Fibroblast of lung (primary cell): Measurements from ENCODE around the gene DLG2. TPM values are rescaled to one million over a fixed set of nuclear protein-coding genes. Genes with fewer than 3 reads are reported as not detected.

Experiments
- DNase-seq, 2 donors: peaks; one replicate each; pipeline versions ENCODE4 v3.0.0 to v3.0.0-alpha.2; 2010; ENCODE audit warnings: low read depth in 2 of 2
- H2AFZ ChIP-seq: 2 replicates; pipeline ENCODE4 v1.5.1; 2012; ENCODE audit warnings: low read length, control low read depth, inconsistent platforms
- H3K27ac ChIP-seq: 2 replicates; pipeline ENCODE4 v1.5.1; 2011; ENCODE audit warnings: low read length, control low read depth; ENCODE audit not compliant: insufficient read depth
- H3K27me3 ChIP-seq: 2 replicates; pipeline ENCODE4 v1.5.1; 2011; ENCODE audit warnings: mild to moderate bottlenecking, low read length; ENCODE audit not compliant: control insufficient read depth, insufficient read depth
- H3K36me3 ChIP-seq: 2 replicates; pipeline ENCODE4 v1.5.1; 2011; ENCODE audit warnings: low read length; ENCODE audit not compliant: control insufficient read depth, insufficient read depth
- H3K4me1 ChIP-seq: 2 replicates; pipeline ENCODE4 v1.5.1; 2011; ENCODE audit warnings: low read length; ENCODE audit not compliant: control insufficient read depth, insufficient read depth; ENCODE audit errors: extremely low read depth
- H3K4me2 ChIP-seq: 2 replicates; pipeline ENCODE4 v1.5.1; 2011; ENCODE audit warnings: low read length, control low read depth; ENCODE audit not compliant: insufficient read depth; ENCODE audit errors: extremely low read depth
- H3K4me3 ChIP-seq, 4 experiments: fragments of 200-600 bp in 1 of 4; sonication (generic) in 1 of 4; replicated peaks in 1 of 4; 2 replicates each; pipeline ENCODE4 v1.5.1; 2011 to 2016; ENCODE audit warnings: low read length in 4 of 4, low read depth in 3 of 4, mild to moderate bottlenecking in 3 of 4, control low read depth in 2 of 4, inconsistent platforms in 1 of 4, mixed read lengths in 1 of 4; ENCODE audit not compliant: insufficient read depth in 1 of 4; ENCODE audit errors: control extremely low read depth in 1 of 4
- H3K79me2 ChIP-seq: 2 replicates; pipeline ENCODE4 v1.5.1; 2012; ENCODE audit warnings: mild to moderate bottlenecking, low read length, inconsistent platforms; ENCODE audit not compliant: control insufficient read depth, insufficient read depth
- H3K9ac ChIP-seq: 2 replicates; pipeline ENCODE4 v1.5.1; 2011; ENCODE audit warnings: mild to moderate bottlenecking, low read length, control low read depth; ENCODE audit not compliant: insufficient read depth
- H3K9me3 ChIP-seq: 2 replicates; pipeline ENCODE4 v1.5.1; 2012; ENCODE audit warnings: low read depth, low read length; ENCODE audit not compliant: control insufficient read depth, insufficient read depth
- H4K20me1 ChIP-seq: 2 replicates; pipeline ENCODE4 v1.5.1; 2011; ENCODE audit warnings: low read length; ENCODE audit not compliant: control insufficient read depth, insufficient read depth; ENCODE audit errors: extremely low read depth
- CTCF ChIP-seq, 2 donors: IDR thresholded peaks in 1 of 2; conservative IDR thresholded peaks in 1 of 2; 1 replicate in 1 of 2; 2 replicates in 1 of 2; pipeline ENCODE4 v1.5.1; 2011 to 2012; ENCODE audit warnings: low read length in 2 of 2, control low read depth in 1 of 2, inconsistent platforms in 1 of 2, low read depth in 1 of 2, mild to moderate bottlenecking in 1 of 2
- EZH2 ChIP-seq: IDR thresholded peaks from 2 replicates; pipeline ENCODE4 v1.5.1; 2012; ENCODE audit warnings: low read length, control low read depth, mild to moderate bottlenecking; ENCODE audit errors: missing control alignments
- polyA plus RNA-seq, 2 donors: library from polyadenylated mRNA; depleted of rRNA in 1 of 2; stranded (reverse) in 1 of 2; unstranded in 1 of 2; fragments of >200 nt; gene quantifications; 2 replicates each; pipeline ENCODE4 v1.2.1, GENCODE V29; 2011 to 2012; ENCODE audit warnings: missing spikeins in 1 of 2
- total RNA-seq: library from RNA; depleted of rRNA; stranded (reverse); fragments of >200 nt; gene quantifications from 2 replicates; pipeline ENCODE4 v1.2.1, GENCODE V29; 2014

The DLG2 gene
- total and polyA plus RNA-seq, 2 donors (not counting 1 experiment from before 2014, with no cell fraction given): 0.77 to 2.3 TPM

- Histone ChIP-seq H2AFZ (no peak overlapping the region), H3K9me3 (no peaks in the 10 kb centered on the region), H3K4me1 (no peaks in the 10 kb centered on the region), H3K9ac (no peak overlapping the region), H4K20me1 (no peaks in the 10 kb centered on the region), H3K27ac (no peak overlapping the region), H3K36me3 (no peaks in the 10 kb centered on the region), H3K4me3 (no peak overlapping the region), H3K79me2 (no peaks in the 10 kb centered on the region), H3K4me2 (no peak overlapping the region), H3K27me3 (no peaks in the 10 kb centered on the region)
- DNase-seq: peak in 1 of 2 donors; percentile 9
- no peak for TF ChIP-seq EZH2
- TF ChIP-seq CTCF (conservative IDR thresholded peaks at IDR 0.05 in 1 of 2, IDR thresholded peaks at IDR 0.05 in 1 of 2; ENCODE audit: low read depth in 1 of 2, low read length in 2 of 2): no peak
Observed at GRCh38 chr11:85269109-85269508, 358.0 kb downstream of the DLG2 start.

GRCh38 chr11:85266646-85267045 is 360.5 kb downstream of the DLG2 start:
- no peaks in the 10 kb centered on the region for H3K4me1 ChIP-seq
- H2AFZ ChIP-seq: no peak overlapping the region
- H3K9ac ChIP-seq: no peak overlapping the region

GRCh38 chr11:85263328-85263727 is 363.8 kb downstream of the DLG2 start:
- H4K20me1 ChIP-seq: no peaks in the 10 kb centered on the region
- H2AFZ ChIP-seq: no peak overlapping the region
- no peak for DNase-seq
- no peaks in the 10 kb centered on the region for H3K9me3 ChIP-seq
- no peaks in the 10 kb centered on the region for H3K4me1 ChIP-seq
- no peak overlapping the region for H3K27ac ChIP-seq
- H3K4me2 ChIP-seq: no peak overlapping the region
- no peaks in the 10 kb centered on the region for H3K27me3 ChIP-seq
- H3K9ac ChIP-seq: no peak overlapping the region
- TF ChIP-seq CTCF (conservative IDR thresholded peaks at IDR 0.05 in 1 of 2, IDR thresholded peaks at IDR 0.05 in 1 of 2; ENCODE audit: low read depth in 1 of 2, low read length in 2 of 2): no peak
- TF ChIP-seq EZH2: no peak
- no peak overlapping the region for H3K4me3 ChIP-seq
- no peaks in the 10 kb centered on the region for H3K36me3 ChIP-seq
- H3K79me2 ChIP-seq: no peaks in the 10 kb centered on the region

More at GRCh38 chr11:85266646-85267045, 360.5 kb downstream of the DLG2 start:
- DNase-seq: no peak
- Histone ChIP-seq H3K4me2 (no peak overlapping the region), H3K9me3 (no peaks in the 10 kb centered on the region), H3K36me3 (no peaks in the 10 kb centered on the region), H3K27ac (no peak overlapping the region), H3K4me3 (no peak overlapping the region), H3K79me2 (no peaks in the 10 kb centered on the region), H4K20me1 (no peaks in the 10 kb centered on the region), H3K27me3 (no peaks in the 10 kb centered on the region)
- no peak for TF ChIP-seq CTCF (conservative IDR thresholded peaks at IDR 0.05 in 1 of 2, IDR thresholded peaks at IDR 0.05 in 1 of 2; ENCODE audit: low read depth in 1 of 2, low read length in 2 of 2)
- TF ChIP-seq EZH2: no peak
